Mammary epithelial cell (primary cell): Measurements from ENCODE around the gene KRTAP10-3.

Source experiments
- EZH2 ChIP-seq: IDR thresholded peaks from 2 replicates; pipeline ENCODE4 v1.6.1; 2012; ENCODE audit warnings: low read length, inconsistent platforms, borderline replicate concordance
- TF ChIP-seq, protein P1 (sequence below), 2 donors: IDR thresholded peaks in 1 of 2; conservative IDR thresholded peaks in 1 of 2; 2 replicates each; pipeline ENCODE4 v1.5.1; 2011 to 2012; ENCODE audit warnings: inconsistent platforms in 2 of 2, low read length in 2 of 2, mild to moderate bottlenecking in 2 of 2, control low read depth in 1 of 2, low read depth in 1 of 2; ENCODE audit not compliant: insufficient read depth in 1 of 2; ENCODE audit errors: extremely low read depth in 1 of 2

DNA sequence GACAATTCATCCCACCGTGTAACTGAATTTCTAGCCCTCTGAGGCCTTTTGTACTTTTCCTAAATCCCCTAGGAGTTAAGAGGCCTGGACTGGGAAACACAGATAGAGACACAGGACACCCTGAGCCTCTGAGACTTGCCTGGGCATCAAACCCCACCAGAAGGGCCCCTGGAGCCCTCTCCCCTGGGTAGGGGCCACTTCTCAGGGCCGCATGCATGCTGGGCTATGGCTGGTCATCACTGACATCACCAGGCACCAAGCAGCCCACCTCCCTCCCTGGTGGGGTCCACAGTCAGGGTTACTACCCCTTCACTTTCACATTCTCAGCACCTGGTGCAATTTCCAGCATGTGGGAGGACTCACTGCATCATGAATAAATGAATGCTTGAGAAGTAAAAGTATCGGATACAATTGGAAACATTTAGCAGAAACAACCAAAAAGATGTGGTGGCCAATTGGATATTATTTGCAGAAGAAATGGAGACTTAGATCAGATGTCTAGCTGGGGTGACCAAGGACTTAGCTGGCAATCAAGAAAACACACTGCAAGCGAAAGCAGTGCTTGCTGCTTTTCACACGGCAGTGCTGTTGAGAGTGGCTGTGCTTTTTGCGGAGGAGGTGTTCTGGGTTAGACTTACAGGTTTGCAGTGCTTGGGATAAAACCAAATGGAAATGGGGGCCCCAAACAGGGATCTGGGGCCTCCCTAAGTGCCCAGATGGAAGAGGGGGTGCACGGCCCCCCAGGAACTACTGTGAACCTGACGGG lies 40.9 kb upstream of the KRTAP10-3 start:
- TF ChIP-seq, protein P1, sequence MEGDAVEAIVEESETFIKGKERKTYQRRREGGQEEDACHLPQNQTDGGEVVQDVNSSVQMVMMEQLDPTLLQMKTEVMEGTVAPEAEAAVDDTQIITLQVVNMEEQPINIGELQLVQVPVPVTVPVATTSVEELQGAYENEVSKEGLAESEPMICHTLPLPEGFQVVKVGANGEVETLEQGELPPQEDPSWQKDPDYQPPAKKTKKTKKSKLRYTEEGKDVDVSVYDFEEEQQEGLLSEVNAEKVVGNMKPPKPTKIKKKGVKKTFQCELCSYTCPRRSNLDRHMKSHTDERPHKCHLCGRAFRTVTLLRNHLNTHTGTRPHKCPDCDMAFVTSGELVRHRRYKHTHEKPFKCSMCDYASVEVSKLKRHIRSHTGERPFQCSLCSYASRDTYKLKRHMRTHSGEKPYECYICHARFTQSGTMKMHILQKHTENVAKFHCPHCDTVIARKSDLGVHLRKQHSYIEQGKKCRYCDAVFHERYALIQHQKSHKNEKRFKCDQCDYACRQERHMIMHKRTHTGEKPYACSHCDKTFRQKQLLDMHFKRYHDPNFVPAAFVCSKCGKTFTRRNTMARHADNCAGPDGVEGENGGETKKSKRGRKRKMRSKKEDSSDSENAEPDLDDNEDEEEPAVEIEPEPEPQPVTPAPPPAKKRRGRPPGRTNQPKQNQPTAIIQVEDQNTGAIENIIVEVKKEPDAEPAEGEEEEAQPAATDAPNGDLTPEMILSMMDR (conservative IDR thresholded peaks at IDR 0.05 in 1 of 2, IDR thresholded peaks at IDR 0.05 in 1 of 2; ENCODE audit: extremely low read depth in 1 of 2, insufficient read depth in 1 of 2, low read depth in 1 of 2, low read length in 2 of 2) = no peak
- no peak for TF ChIP-seq EZH2
